SU-DHL-6 (cell line): ENCODE measurements around the gene HMCN2.

ENCODE experiments used
- H2AFZ ChIP-seq: fragments of 200-600 bp; sonication (generic); 2 replicates; pipeline ENCODE4 v1.6.1; 2014; ENCODE audit warnings: low read depth, mild to moderate bottlenecking, moderate library complexity, mixed read lengths, antibody characterized with exemption, low read length; ENCODE audit not compliant: severe bottlenecking
- H3F3A ChIP-seq: fragments of 200-600 bp; shearing (Covaris generic); 2 replicates; pipeline ENCODE4 v1.6.0; 2016; ENCODE audit warnings: antibody characterized with exemption, mild to moderate bottlenecking; ENCODE audit not compliant: insufficient read depth
- H3K27ac ChIP-seq: fragments of 200-600 bp; sonication (generic); 2 replicates; pipeline ENCODE4 v1.5.1; 2016; ENCODE audit warnings: low read depth, mild to moderate bottlenecking, low read length, moderate library complexity, mixed read lengths
- H3K27me3 ChIP-seq: fragments of 200-600 bp; sonication (generic), shearing (Covaris generic); 2 replicates; pipeline ENCODE4 v1.6.0; 2014; ENCODE audit warnings: mild to moderate bottlenecking, low read length
- H3K36me3 ChIP-seq: fragments of 200-600 bp; sonication (generic); 2 replicates; pipeline ENCODE4 v1.6.1; 2014; ENCODE audit warnings: mild to moderate bottlenecking, low read length, mixed read lengths
- H3K4me2 ChIP-seq: fragments of 300-600, 200-600 bp; shearing (Covaris generic), sonication (generic); 2 replicates; pipeline ENCODE4 v1.6.0; 2014; ENCODE audit warnings: low read length, low read depth, mild to moderate bottlenecking; ENCODE audit not compliant: poor library complexity, severe bottlenecking
- H3K4me3 ChIP-seq: fragments of 200-600 bp; sonication (generic); 2 replicates; pipeline ENCODE4 v1.5.1; 2014; ENCODE audit warnings: antibody characterized with exemption, low read length, mild to moderate bottlenecking, mixed read lengths; ENCODE audit not compliant: insufficient read depth, poor library complexity, severe bottlenecking
- H3K79me2 ChIP-seq: fragments of 200-600 bp; sonication (generic); 2 replicates; pipeline ENCODE4 v1.6.1; 2014; ENCODE audit warnings: mild to moderate bottlenecking, low read length, moderate library complexity; ENCODE audit not compliant: insufficient read depth
- H3K9ac ChIP-seq: fragments of 200-600 bp; sonication (generic); 2 replicates; pipeline ENCODE4 v1.7.0; 2014; ENCODE audit warnings: mild to moderate bottlenecking, low read length
- H3K9me2 ChIP-seq: fragments of 200-600 bp; sonication (generic); replicated peaks from 2 replicates; pipeline ENCODE4 v1.6.1; 2014; ENCODE audit warnings: low read length; ENCODE audit not compliant: insufficient read depth
- H3K9me3 ChIP-seq: fragments of 200-600 bp; sonication (generic); 2 replicates; pipeline ENCODE4 v1.6.1; 2014; ENCODE audit warnings: low read length, mixed read lengths; ENCODE audit not compliant: insufficient read depth
- H4K20me1 ChIP-seq: fragments of 200-600 bp; sonication (generic); 2 replicates; pipeline ENCODE4 v1.6.1; 2014; ENCODE audit warnings: low read depth, mild to moderate bottlenecking, antibody characterized with exemption, low read length, moderate library complexity, mixed read lengths
- EZH2phosphoT487 ChIP-seq: fragments of 200-600 bp; sonication (generic), shearing (Covaris generic); conservative IDR thresholded peaks from 2 replicates; pipeline ENCODE4 v1.6.1; 2018; ENCODE audit warnings: mild to moderate bottlenecking, antibody characterized with exemption, low read length, moderate library complexity, mixed read lengths
- TF ChIP-seq, protein P1 (sequence below): fragments of 200-600 bp; sonication (generic); IDR thresholded peaks from one replicate; pipeline ENCODE4 v1.5.1; 2017; ENCODE audit warnings: antibody characterized with exemption, mild to moderate bottlenecking, low read length, moderate library complexity; ENCODE audit not compliant: insufficient read depth, poor library complexity, severe bottlenecking

The HMCN2 gene

DNA sequence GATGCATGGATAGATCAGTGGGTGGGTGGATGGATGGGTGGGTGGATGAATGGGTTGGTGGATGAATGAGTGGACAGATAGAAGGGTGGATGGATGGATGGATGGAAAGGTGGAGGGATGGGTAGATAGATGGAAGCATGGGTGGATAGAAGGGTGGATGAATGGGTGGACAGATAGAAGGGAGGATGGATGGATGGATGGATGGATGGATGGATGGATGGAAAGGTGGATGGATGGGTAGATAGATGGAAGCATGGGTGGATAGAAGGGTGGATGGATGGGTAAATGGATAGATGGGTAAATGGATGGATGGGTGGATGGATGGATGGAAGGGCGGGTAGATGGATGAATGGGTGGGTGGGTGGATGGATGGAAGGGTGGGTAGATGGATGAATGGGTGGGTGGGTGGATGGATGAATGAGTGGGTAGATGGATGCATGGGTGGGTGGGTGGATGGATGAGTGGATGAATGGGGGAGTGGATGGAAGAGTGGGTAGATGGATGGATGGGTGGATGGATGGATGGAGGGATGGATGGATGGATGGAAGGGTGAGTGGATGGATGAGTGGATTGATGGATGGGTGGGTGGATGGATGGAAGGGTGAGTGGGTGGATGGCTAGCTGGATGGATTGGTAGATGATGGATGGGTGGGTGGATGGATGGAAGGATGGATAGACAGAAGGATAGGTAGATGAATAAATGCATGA lies 91.5 kb downstream of the HMCN2 start:
- no peak overlapping the region for H2AFZ ChIP-seq
- H3F3A ChIP-seq: no peaks in the 10 kb centered on the region
- no peak overlapping the region for H3K27ac ChIP-seq
- TF ChIP-seq, protein P1, sequence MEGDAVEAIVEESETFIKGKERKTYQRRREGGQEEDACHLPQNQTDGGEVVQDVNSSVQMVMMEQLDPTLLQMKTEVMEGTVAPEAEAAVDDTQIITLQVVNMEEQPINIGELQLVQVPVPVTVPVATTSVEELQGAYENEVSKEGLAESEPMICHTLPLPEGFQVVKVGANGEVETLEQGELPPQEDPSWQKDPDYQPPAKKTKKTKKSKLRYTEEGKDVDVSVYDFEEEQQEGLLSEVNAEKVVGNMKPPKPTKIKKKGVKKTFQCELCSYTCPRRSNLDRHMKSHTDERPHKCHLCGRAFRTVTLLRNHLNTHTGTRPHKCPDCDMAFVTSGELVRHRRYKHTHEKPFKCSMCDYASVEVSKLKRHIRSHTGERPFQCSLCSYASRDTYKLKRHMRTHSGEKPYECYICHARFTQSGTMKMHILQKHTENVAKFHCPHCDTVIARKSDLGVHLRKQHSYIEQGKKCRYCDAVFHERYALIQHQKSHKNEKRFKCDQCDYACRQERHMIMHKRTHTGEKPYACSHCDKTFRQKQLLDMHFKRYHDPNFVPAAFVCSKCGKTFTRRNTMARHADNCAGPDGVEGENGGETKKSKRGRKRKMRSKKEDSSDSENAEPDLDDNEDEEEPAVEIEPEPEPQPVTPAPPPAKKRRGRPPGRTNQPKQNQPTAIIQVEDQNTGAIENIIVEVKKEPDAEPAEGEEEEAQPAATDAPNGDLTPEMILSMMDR: no peak
- TF ChIP-seq EZH2phosphoT487: no peak
- no peak overlapping the region for H3K4me3 ChIP-seq
- H3K79me2 ChIP-seq: no peaks in the 10 kb centered on the region
- no peaks in the 10 kb centered on the region for H3K27me3 ChIP-seq
- no peak overlapping the region for H3K9ac ChIP-seq
- H3K36me3 ChIP-seq: no peaks in the 10 kb centered on the region
- H4K20me1 ChIP-seq: no peaks in the 10 kb centered on the region
- H3K4me2 ChIP-seq: no peak overlapping the region
- no peaks in the 10 kb centered on the region for H3K9me3 ChIP-seq
- H3K9me2 ChIP-seq: no peaks in the 10 kb centered on the region

- H3K27ac ChIP-seq: no peak overlapping the region
- no peaks in the 10 kb centered on the region for H3K9me3 ChIP-seq
- H3K4me3 ChIP-seq: no peak overlapping the region
- H3K9me2 ChIP-seq: no peaks in the 10 kb centered on the region
- H3K79me2 ChIP-seq: no peaks in the 10 kb centered on the region
- H4K20me1 ChIP-seq: no peaks in the 10 kb centered on the region
- H3K4me2 ChIP-seq: no peak overlapping the region
- no peak overlapping the region for H2AFZ ChIP-seq
- no peaks in the 10 kb centered on the region for H3F3A ChIP-seq
- H3K36me3 ChIP-seq: no peaks in the 10 kb centered on the region
- no peak overlapping the region for H3K9ac ChIP-seq
- no peak for TF ChIP-seq EZH2phosphoT487
- TF ChIP-seq, protein P1: no peak
- H3K27me3 ChIP-seq: no peaks in the 10 kb centered on the region
Measured at GRCh38 chr9:130358928-130359327, 93.4 kb downstream of the HMCN2 start.

- Histone ChIP-seq H3K9me3 (no peaks in the 10 kb centered on the region), H3K36me3 (no peaks in the 10 kb centered on the region), H3K4me3 (no peak overlapping the region), H3K9me2 (no peaks in the 10 kb centered on the region), H3K9ac (no peak overlapping the region), H3K79me2 (no peaks in the 10 kb centered on the region), H4K20me1 (no peaks in the 10 kb centered on the region), H3K27ac (no peak overlapping the region), H3K4me2 (no peak overlapping the region), H3F3A (no peaks in the 10 kb centered on the region), H3K27me3 (no peaks in the 10 kb centered on the region), H2AFZ (no peak overlapping the region)
- TF ChIP-seq, protein P1: no peak
- no peak for TF ChIP-seq EZH2phosphoT487
Measured at GRCh38 chr9:130359819-130360218, 94.3 kb downstream of the HMCN2 start.
